Mesenchymal stem cell (in vitro differentiated cells and primary cell): ENCODE data around the gene TMEM121.
A peak's percentile ranks its signal among the peaks of the same experiment; 100 is the strongest.

Experiments used
- DNase-seq: peaks from one replicate; pipeline ENCODE4 v3.0.0-alpha.2; 2013
- H2AFZ ChIP-seq: one replicate; pipeline ENCODE4 v1.6.1; 2013; ENCODE audit warnings: low read depth, mild to moderate bottlenecking, control low read depth, inconsistent platforms, low read length, moderate library complexity
- H2AK5ac ChIP-seq: 2 replicates; pipeline ENCODE4 v1.6.1; 2013; ENCODE audit warnings: low read length, moderate library complexity, mild to moderate bottlenecking, inconsistent platforms; ENCODE audit not compliant: severe bottlenecking
- H2BK120ac ChIP-seq: one replicate; pipeline ENCODE4 v1.6.1; 2013; ENCODE audit warnings: low read depth, mild to moderate bottlenecking, inconsistent platforms, low read length, moderate library complexity
- H2BK12ac ChIP-seq, 2 experiments: one replicate each; pipeline ENCODE4 v1.6.1; 2013; ENCODE audit warnings: inconsistent platforms in 2 of 2, low read length in 2 of 2, mild to moderate bottlenecking in 2 of 2, moderate library complexity in 2 of 2, control low read depth in 1 of 2
- H2BK15ac ChIP-seq: one replicate; pipeline ENCODE4 v1.6.1; 2013; ENCODE audit warnings: mild to moderate bottlenecking, low read depth, inconsistent platforms; ENCODE audit not compliant: poor library complexity, severe bottlenecking
- H2BK5ac ChIP-seq: 2 replicates; pipeline ENCODE4 v1.6.1; 2013; ENCODE audit warnings: low read depth, mild to moderate bottlenecking, low read length, control low read depth, inconsistent platforms; ENCODE audit not compliant: poor library complexity, severe bottlenecking
- H3K14ac ChIP-seq, 2 experiments: one replicate each; pipeline ENCODE4 v1.6.1; 2013; ENCODE audit warnings: inconsistent platforms in 2 of 2, low read length in 2 of 2, control low read depth in 1 of 2, mild to moderate bottlenecking in 1 of 2, moderate library complexity in 1 of 2
- H3K18ac ChIP-seq, 2 experiments: one replicate each; pipeline ENCODE4 v1.6.1; 2013; ENCODE audit warnings: inconsistent platforms in 2 of 2, low read length in 2 of 2, control low read depth in 1 of 2, low read depth in 1 of 2, mild to moderate bottlenecking in 1 of 2
- H3K23ac ChIP-seq, 2 experiments: one replicate each; pipeline ENCODE4 v1.6.1; 2013; ENCODE audit warnings: inconsistent platforms in 2 of 2, low read length in 2 of 2, mild to moderate bottlenecking in 2 of 2, moderate library complexity in 2 of 2, control low read depth in 1 of 2
- H3K27ac ChIP-seq: 2 replicates; pipeline ENCODE4 v1.5.1; 2013; ENCODE audit warnings: mild to moderate bottlenecking, moderate library complexity, low read length, control low read depth, inconsistent platforms; ENCODE audit not compliant: poor library complexity, severe bottlenecking
- H3K27me3 ChIP-seq, 2 experiments: 2 replicates each; pipeline versions ENCODE4 v1.6.1 to v1.7.0; 2013; ENCODE audit warnings: low read length in 2 of 2, mild to moderate bottlenecking in 2 of 2, moderate library complexity in 2 of 2, control low read depth in 1 of 2, inconsistent platforms in 1 of 2; ENCODE audit not compliant: control insufficient read depth in 1 of 2, insufficient read depth in 1 of 2
- H3K36me3 ChIP-seq, 2 experiments: 2 replicates each; pipeline versions ENCODE4 v1.6.1 to v1.7.0; 2013; ENCODE audit warnings: low read length in 2 of 2, control low read depth in 1 of 2, inconsistent platforms in 1 of 2, low read depth in 1 of 2, mild to moderate bottlenecking in 1 of 2; ENCODE audit not compliant: insufficient read depth in 2 of 2, control insufficient read depth in 1 of 2
- H3K4ac ChIP-seq, 2 experiments: one replicate each; pipeline ENCODE4 v1.6.1; 2013; ENCODE audit warnings: inconsistent platforms in 2 of 2, low read length in 2 of 2, mild to moderate bottlenecking in 2 of 2, moderate library complexity in 2 of 2, control low read depth in 1 of 2, low read depth in 1 of 2
- H3K4me1 ChIP-seq: 2 replicates; pipeline ENCODE4 v1.6.1; 2013; ENCODE audit warnings: low read depth, low read length, control low read depth; ENCODE audit not compliant: control insufficient read depth, insufficient read depth
- H3K4me2 ChIP-seq: 2 replicates; pipeline ENCODE4 v1.6.1; 2013; ENCODE audit warnings: low read length, mild to moderate bottlenecking, inconsistent platforms; ENCODE audit not compliant: poor library complexity, severe bottlenecking
- H3K4me3 ChIP-seq, 2 experiments: 2 replicates each; pipeline versions ENCODE4 v1.5.1 to v1.7.0; 2013; ENCODE audit warnings: low read length in 2 of 2, mild to moderate bottlenecking in 2 of 2, control low read depth in 1 of 2, low read depth in 1 of 2; ENCODE audit not compliant: insufficient read depth in 1 of 2
- H3K79me1 ChIP-seq: replicated peaks from 2 replicates; pipeline ENCODE4 v1.6.1; 2013; ENCODE audit warnings: mild to moderate bottlenecking, control low read depth, low read length, inconsistent platforms; ENCODE audit not compliant: poor library complexity, severe bottlenecking
- H3K9ac ChIP-seq: 2 replicates; pipeline ENCODE4 v1.7.0; 2013; ENCODE audit warnings: mild to moderate bottlenecking, low read length, moderate library complexity
- H3K9me3 ChIP-seq: 2 replicates; pipeline ENCODE4 v1.7.0; 2013; ENCODE audit warnings: mild to moderate bottlenecking, low read length; ENCODE audit not compliant: control insufficient read depth
- H4K8ac ChIP-seq: one replicate; pipeline ENCODE4 v1.6.1; 2013; ENCODE audit warnings: inconsistent platforms, mild to moderate bottlenecking, low read length, moderate library complexity
- H4K91ac ChIP-seq: one replicate; pipeline ENCODE4 v1.6.1; 2013; ENCODE audit warnings: mild to moderate bottlenecking, low read length, inconsistent platforms
- WGBS: methylation state at CpG from one replicate; pipeline ENCODE4 v1.1.7; 2013; ENCODE audit warnings: mixed read lengths; 5-methylcytosine and 5-hydroxymethylcytosine counted together

Gene TMEM121

GRCh38 chr14:105527826-105528585 is 1.6 kb downstream of the TMEM121 start:
- H3K9me3 ChIP-seq: no peaks in the 10 kb centered on the region
- DNase-seq: peak; percentile 47
- no peak overlapping the region for H2BK12ac ChIP-seq

GRCh38 chr14:105528586-105529318 is 2.4 kb downstream of the TMEM121 start:
- Histone ChIP-seq H4K8ac (peak overlapping the region; percentile 16), H3K79me1 (no peaks in the 10 kb centered on the region), H3K4me1 (peaks cover 14% of the 10 kb centered on the region), H2BK15ac (no peak overlapping the region), H3K18ac (no peak overlapping the region), H3K4ac (no peak overlapping the region), H2BK120ac (no peak overlapping the region), H3K9ac (no peak overlapping the region), H3K14ac (no peak overlapping the region), H2AK5ac (no peak overlapping the region), H3K9me3 (no peaks in the 10 kb centered on the region), H3K27ac (no peak overlapping the region), H3K4me3 (peak overlapping the region; percentile 35 to 49), H2BK12ac (no peak overlapping the region), H3K23ac (no peak overlapping the region), H2AFZ (peak overlapping the region; percentile 65), H3K27me3 (peaks cover 4 to 57% of the 10 kb centered on the region in 2 experiments), H4K91ac (peak overlapping the region; percentile 56), H2BK5ac (no peak overlapping the region), H3K36me3 (peaks cover 0 to 9% of the 10 kb centered on the region in 2 experiments), H3K4me2 (no peak overlapping the region)
- 86% methylated on average over 73 of the region's 89 CpGs for WGBS
- no peak for DNase-seq

More at GRCh38 chr14:105527826-105528585, 1.6 kb downstream of the TMEM121 start:
- H3K9ac ChIP-seq: peak overlapping the region; percentile 79
- H3K4me3 ChIP-seq: peak overlapping the region; percentile 7 to 75
- WGBS: 52% methylated on average over 53 of the region's 67 CpGs
- H3K27ac ChIP-seq: no peak overlapping the region
- no peak overlapping the region for H2BK120ac ChIP-seq
- H3K27me3 ChIP-seq: peaks cover 4 to 49% of the 10 kb centered on the region in 2 experiments
- no peaks in the 10 kb centered on the region for H3K79me1 ChIP-seq
- H3K4me1 ChIP-seq: peaks cover 14% of the 10 kb centered on the region
- H4K91ac ChIP-seq: peak overlapping the region; percentile 48
- peak overlapping the region; percentile 26 for H3K4me2 ChIP-seq
- peak overlapping the region in 1 of 2 experiments; percentile 24 for H3K4ac ChIP-seq
- no peak overlapping the region for H3K14ac ChIP-seq
- peaks cover 0 to 9% of the 10 kb centered on the region in 2 experiments for H3K36me3 ChIP-seq
- peak overlapping the region; percentile 92 for H2BK15ac ChIP-seq
- H2AK5ac ChIP-seq: no peak overlapping the region
- H2AFZ ChIP-seq: peak overlapping the region; percentile 29
- H3K23ac ChIP-seq: no peak overlapping the region
- H4K8ac ChIP-seq: peak overlapping the region; percentile 54
- no peak overlapping the region for H2BK5ac ChIP-seq
- peak overlapping the region in 1 of 2 experiments; percentile 51 for H3K18ac ChIP-seq

GRCh38 chr14:105529319-105529568 is 2.9 kb downstream of the TMEM121 start:
- Histone ChIP-seq H3K27ac (no peak overlapping the region), H2BK120ac (no peak overlapping the region), H2BK15ac (no peak overlapping the region), H3K4me1 (peaks cover 14% of the 10 kb centered on the region), H3K14ac (no peak overlapping the region), H2BK5ac (no peak overlapping the region), H2AK5ac (no peak overlapping the region), H3K9me3 (no peaks in the 10 kb centered on the region), H3K27me3 (peaks cover 4 to 57% of the 10 kb centered on the region in 2 experiments), H2AFZ (no peak overlapping the region), H3K4ac (no peak overlapping the region), H3K23ac (no peak overlapping the region), H3K9ac (no peak overlapping the region), H3K36me3 (peaks cover 0 to 9% of the 10 kb centered on the region in 2 experiments), H3K18ac (no peak overlapping the region), H2BK12ac (no peak overlapping the region), H3K4me3 (no peak overlapping the region), H3K4me2 (no peak overlapping the region), H4K8ac (no peak overlapping the region), H4K91ac (peak overlapping the region; percentile 39), H3K79me1 (no peaks in the 10 kb centered on the region)
- 97% methylated on average over 24 of the region's 24 CpGs for WGBS
- DNase-seq: no peak

- no peak overlapping the region for H3K14ac ChIP-seq
- peak overlapping the region; percentile 39 for H4K91ac ChIP-seq
- H3K27me3 ChIP-seq: peaks cover 4 to 59% of the 10 kb centered on the region in 2 experiments
- H2BK5ac ChIP-seq: no peak overlapping the region
- H3K27ac ChIP-seq: no peak overlapping the region
- H3K36me3 ChIP-seq: peaks cover 0 to 9% of the 10 kb centered on the region in 2 experiments
- no peak overlapping the region for H3K18ac ChIP-seq
- H2BK12ac ChIP-seq: no peak overlapping the region
- H3K4me1 ChIP-seq: peaks cover 14% of the 10 kb centered on the region
- no peak overlapping the region for H2AK5ac ChIP-seq
- H2AFZ ChIP-seq: no peak overlapping the region
- H2BK15ac ChIP-seq: no peak overlapping the region
- H3K4ac ChIP-seq: no peak overlapping the region
- H3K79me1 ChIP-seq: no peaks in the 10 kb centered on the region
- WGBS: 96% methylated on average over 63 of the region's 63 CpGs
- H3K9me3 ChIP-seq: no peaks in the 10 kb centered on the region
- H4K8ac ChIP-seq: no peak overlapping the region
- H2BK120ac ChIP-seq: no peak overlapping the region
- no peak overlapping the region for H3K4me2 ChIP-seq
- no peak for DNase-seq
- no peak overlapping the region for H3K9ac ChIP-seq
- H3K23ac ChIP-seq: no peak overlapping the region
- H3K4me3 ChIP-seq: no peak overlapping the region
These were observed 3.3 kb downstream of the TMEM121 start for GRCh38 chr14:105529569-105530284.
